Neural progenitor cell (in vitro differentiated cells): ENCODE data around the gene ELSPBP1. TPM values are rescaled to one million over a fixed set of nuclear protein-coding genes. Genes with fewer than 3 reads are reported as not detected.

Source experiments
- DNase-seq: peaks from one replicate; pipeline ENCODE4 v3.0.0-alpha.2; 2016; ENCODE audit warnings: low spot score
- H2AFZ ChIP-seq: fragments of 200-600 bp; sonication (generic); replicated peaks from 2 replicates; pipeline ENCODE4 v1.6.1; 2016; ENCODE audit warnings: antibody characterized with exemption
- H3F3A ChIP-seq: fragments of 200-600 bp; sonication (generic); 2 replicates; pipeline ENCODE4 v1.6.1; 2016; ENCODE audit warnings: antibody characterized with exemption, low read depth
- H3K27ac ChIP-seq: fragments of 200-600 bp; sonication (generic); 2 replicates; pipeline ENCODE4 v1.5.1; 2016; ENCODE audit warnings: mild to moderate bottlenecking
- H3K27me3 ChIP-seq: fragments of 200-600 bp; sonication (generic); 2 replicates; pipeline ENCODE4 v1.6.1; 2016; ENCODE audit warnings: mild to moderate bottlenecking, moderate library complexity
- H3K36me3 ChIP-seq: fragments of 200-600 bp; sonication (generic); 2 replicates; pipeline ENCODE4 v1.5.1; 2016
- H3K4me1 ChIP-seq: fragments of 200-600 bp; sonication (generic); 2 replicates; pipeline ENCODE4 v1.6.1; 2016; ENCODE audit warnings: mixed run types
- H3K4me2 ChIP-seq: fragments of 200-600 bp; sonication (generic); 2 replicates; pipeline ENCODE4 v1.6.1; 2016
- H3K4me3 ChIP-seq: fragments of 200-600 bp; sonication (generic); 2 replicates; pipeline ENCODE4 v1.5.1; 2016
- H3K79me2 ChIP-seq: fragments of 200-600 bp; sonication (generic); 2 replicates; pipeline ENCODE4 v1.6.1; 2016; ENCODE audit warnings: low read depth
- H3K9ac ChIP-seq: fragments of 200-600 bp; sonication (generic); 2 replicates; pipeline ENCODE4 v1.6.1; 2016
- H3K9me3 ChIP-seq: fragments of 200-600 bp; sonication (generic); 2 replicates; pipeline ENCODE4 v1.5.1; 2016; ENCODE audit warnings: low read depth
- H4K20me1 ChIP-seq: fragments of 200-600 bp; sonication (generic); 2 replicates; pipeline ENCODE4 v1.6.1; 2016; ENCODE audit warnings: low read depth
- H3K27ac Mint-ChIP-seq: 3 replicates; pipeline ENCODE4 v1.8.0; 2021; ENCODE audit warnings: mixed read lengths
- H3K27me3 Mint-ChIP-seq: 2 replicates; pipeline ENCODE4 v1.8.0; 2022; ENCODE audit warnings: low read depth, mild to moderate bottlenecking, inconsistent platforms, moderate library complexity, mixed read lengths; ENCODE audit not compliant: insufficient read depth
- H3K36me3 Mint-ChIP-seq: 3 replicates; pipeline ENCODE4 v1.8.0; 2021; ENCODE audit warnings: mixed read lengths
- H3K4me1 Mint-ChIP-seq: 3 replicates; pipeline ENCODE4 v1.8.0; 2021; ENCODE audit warnings: mixed read lengths
- H3K4me3 Mint-ChIP-seq: 3 replicates; pipeline ENCODE4 v1.8.0; 2021; ENCODE audit warnings: mild to moderate bottlenecking, moderate library complexity, mixed read lengths
- H3K9me3 Mint-ChIP-seq: 3 replicates; pipeline ENCODE4 v1.8.0; 2020; ENCODE audit warnings: mixed read lengths
- EZH2 ChIP-seq: fragments of 200-600 bp; sonication (generic); IDR thresholded peaks from 2 replicates; pipeline ENCODE4 v1.6.1; 2017; ENCODE audit warnings: antibody characterized with exemption, mild to moderate bottlenecking, moderate library complexity
- EZH2phosphoT487 ChIP-seq: fragments of 200-600 bp; sonication (generic); IDR thresholded peaks from 2 replicates; pipeline ENCODE4 v1.6.1; 2017; ENCODE audit warnings: antibody characterized with exemption
- total RNA-seq: library from RNA; depleted of rRNA; stranded (reverse); fragments of >200 nt; gene quantifications from 2 replicates; pipeline ENCODE4 v1.2.3, GENCODE V29; 2015; ENCODE audit warnings: low replicate concordance
- TF ChIP-seq, protein P1 (sequence below): fragments of 200-600 bp; sonication (generic); IDR thresholded peaks from 2 replicates; pipeline ENCODE4 v1.5.1; 2017; ENCODE audit warnings: antibody characterized with exemption, mild to moderate bottlenecking

The ELSPBP1 gene
- total RNA-seq, 1 donor from 2014 or later = not detected

DNA sequence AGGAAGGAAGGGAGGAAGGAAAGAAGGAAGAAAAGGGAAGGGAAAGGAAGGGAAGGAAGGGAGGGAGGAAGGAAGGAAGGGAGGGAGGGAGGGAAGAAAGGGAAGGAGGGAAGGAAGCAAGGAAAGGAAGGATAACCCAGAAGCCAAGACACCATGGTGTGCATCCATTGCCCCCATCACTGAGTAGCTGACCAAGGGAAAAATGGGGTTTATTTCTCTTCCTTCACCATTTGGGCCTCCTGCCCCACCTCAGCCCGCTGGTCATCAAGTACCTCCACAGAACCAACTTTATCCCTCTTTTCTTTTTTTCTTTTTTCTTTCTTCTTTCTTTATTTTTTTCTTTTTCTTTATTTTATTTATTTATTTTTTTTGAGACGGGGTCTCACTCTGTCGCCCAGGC lies 29.1 kb downstream of the ELSPBP1 start:
- no peaks in the 10 kb centered on the region for H3K79me2 ChIP-seq
- Mint-ChIP-seq H3K4me1 (no peaks in the 10 kb centered on the region), H3K4me3 (no peak overlapping the region), H3K36me3 (no peaks in the 10 kb centered on the region), H3K27me3 (peaks cover 17% of the 10 kb centered on the region), H3K27ac (no peak overlapping the region), H3K9me3 (no peaks in the 10 kb centered on the region)
- TF ChIP-seq EZH2 (no peak), EZH2phosphoT487 (no peak)
- TF ChIP-seq, protein P1, sequence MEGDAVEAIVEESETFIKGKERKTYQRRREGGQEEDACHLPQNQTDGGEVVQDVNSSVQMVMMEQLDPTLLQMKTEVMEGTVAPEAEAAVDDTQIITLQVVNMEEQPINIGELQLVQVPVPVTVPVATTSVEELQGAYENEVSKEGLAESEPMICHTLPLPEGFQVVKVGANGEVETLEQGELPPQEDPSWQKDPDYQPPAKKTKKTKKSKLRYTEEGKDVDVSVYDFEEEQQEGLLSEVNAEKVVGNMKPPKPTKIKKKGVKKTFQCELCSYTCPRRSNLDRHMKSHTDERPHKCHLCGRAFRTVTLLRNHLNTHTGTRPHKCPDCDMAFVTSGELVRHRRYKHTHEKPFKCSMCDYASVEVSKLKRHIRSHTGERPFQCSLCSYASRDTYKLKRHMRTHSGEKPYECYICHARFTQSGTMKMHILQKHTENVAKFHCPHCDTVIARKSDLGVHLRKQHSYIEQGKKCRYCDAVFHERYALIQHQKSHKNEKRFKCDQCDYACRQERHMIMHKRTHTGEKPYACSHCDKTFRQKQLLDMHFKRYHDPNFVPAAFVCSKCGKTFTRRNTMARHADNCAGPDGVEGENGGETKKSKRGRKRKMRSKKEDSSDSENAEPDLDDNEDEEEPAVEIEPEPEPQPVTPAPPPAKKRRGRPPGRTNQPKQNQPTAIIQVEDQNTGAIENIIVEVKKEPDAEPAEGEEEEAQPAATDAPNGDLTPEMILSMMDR = no peak
- H3K27me3 ChIP-seq = no peaks in the 10 kb centered on the region
- H3K4me3 ChIP-seq = no peak overlapping the region
- H3K9ac ChIP-seq = no peak overlapping the region
- no peaks in the 10 kb centered on the region for H3K4me1 ChIP-seq
- no peak for DNase-seq
- H3K4me2 ChIP-seq = no peak overlapping the region
- H3K9me3 ChIP-seq = no peaks in the 10 kb centered on the region
- no peaks in the 10 kb centered on the region for H3F3A ChIP-seq
- H4K20me1 ChIP-seq = no peaks in the 10 kb centered on the region
- H3K27ac ChIP-seq = no peak overlapping the region
- H2AFZ ChIP-seq = no peak overlapping the region
- no peaks in the 10 kb centered on the region for H3K36me3 ChIP-seq

DNA sequence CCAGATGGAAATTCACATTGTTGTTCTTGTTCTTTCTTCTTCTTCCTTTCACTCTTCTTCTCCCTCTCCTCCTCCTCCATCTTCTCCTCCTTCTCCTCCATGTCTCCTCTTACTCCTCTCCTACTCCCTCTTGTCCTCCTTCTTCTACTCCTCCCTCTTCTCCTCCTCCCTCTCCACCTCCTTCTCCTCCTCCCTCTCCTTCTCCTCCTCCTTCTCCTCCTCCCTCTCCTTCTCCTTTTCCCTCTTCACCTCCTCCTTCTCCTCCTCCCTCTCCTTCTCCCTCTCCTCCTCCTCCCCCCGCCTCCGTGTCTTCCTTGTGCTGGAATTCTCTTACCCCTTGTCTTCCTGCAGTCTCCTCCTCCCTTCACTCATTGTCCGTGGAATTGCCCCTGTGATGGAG lies 31.0 kb downstream of the ELSPBP1 start:
- Histone ChIP-seq H3K4me3 (no peak overlapping the region), H4K20me1 (no peaks in the 10 kb centered on the region), H3K9me3 (no peaks in the 10 kb centered on the region), H3F3A (no peaks in the 10 kb centered on the region), H3K27ac (no peak overlapping the region), H3K36me3 (no peaks in the 10 kb centered on the region), H3K79me2 (no peaks in the 10 kb centered on the region), H3K27me3 (no peaks in the 10 kb centered on the region), H3K4me1 (no peaks in the 10 kb centered on the region), H3K9ac (no peak overlapping the region), H3K4me2 (no peak overlapping the region), H2AFZ (no peak overlapping the region)
- H3K27me3 Mint-ChIP-seq = peaks cover 14% of the 10 kb centered on the region
- no peaks in the 10 kb centered on the region for H3K9me3 Mint-ChIP-seq
- peaks cover 2% of the 10 kb centered on the region for H3K4me1 Mint-ChIP-seq
- H3K27ac Mint-ChIP-seq = no peak overlapping the region
- H3K4me3 Mint-ChIP-seq = no peak overlapping the region
- no peak for TF ChIP-seq EZH2phosphoT487
- TF ChIP-seq, protein P1 = no peak
- no peak for TF ChIP-seq EZH2
- no peak for DNase-seq
- H3K36me3 Mint-ChIP-seq = no peaks in the 10 kb centered on the region

DNA sequence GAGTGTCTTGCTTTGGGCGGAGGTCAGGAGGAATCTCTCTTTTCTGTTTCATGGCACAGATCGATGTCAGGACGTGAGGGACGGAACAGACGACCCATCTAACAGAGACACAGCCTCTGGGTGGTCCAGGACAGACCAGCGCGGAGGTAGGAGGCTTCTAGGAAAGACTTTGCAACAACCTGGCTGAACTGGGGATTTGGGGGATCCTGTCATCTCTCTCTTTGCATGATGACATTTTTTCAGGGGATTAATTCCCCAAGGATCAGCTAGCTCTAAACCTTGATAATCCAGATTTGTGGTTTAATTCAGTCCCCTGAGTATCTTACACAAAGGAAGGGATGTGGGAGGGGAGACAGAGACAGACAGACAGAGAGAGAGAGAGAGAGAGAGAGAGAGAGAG lies 35.0 kb downstream of the ELSPBP1 start:
- Histone ChIP-seq H3K27ac (no peak overlapping the region), H3K36me3 (no peaks in the 10 kb centered on the region), H3F3A (no peaks in the 10 kb centered on the region), H2AFZ (no peak overlapping the region), H3K4me3 (no peak overlapping the region), H3K9me3 (no peaks in the 10 kb centered on the region), H3K9ac (no peak overlapping the region), H3K4me1 (no peaks in the 10 kb centered on the region), H3K27me3 (no peaks in the 10 kb centered on the region), H4K20me1 (no peaks in the 10 kb centered on the region), H3K79me2 (no peaks in the 10 kb centered on the region), H3K4me2 (no peak overlapping the region)
- Mint-ChIP-seq H3K27me3 (peaks cover 4% of the 10 kb centered on the region), H3K27ac (no peak overlapping the region), H3K4me1 (peaks cover 2% of the 10 kb centered on the region), H3K4me3 (no peak overlapping the region), H3K9me3 (no peaks in the 10 kb centered on the region), H3K36me3 (no peaks in the 10 kb centered on the region)
- DNase-seq = no peak
- TF ChIP-seq, protein P1 = no peak
- no peak for TF ChIP-seq EZH2phosphoT487
- no peak for TF ChIP-seq EZH2
